ENCODE data around the gene INTS12. TPM values are rescaled to one million over a fixed set of nuclear protein-coding genes. Genes with fewer than 3 reads are reported as not detected.
"Not testable (repeated sequence)": the region's sequence is repeated elsewhere in the genome, so short reads cannot be mapped to it uniquely, and the experiment has no call there.

INTS12 gene
- total RNA-seq, 1 donor from 2014 or later: 17.6 TPM

GRCh38 chr4:105694812-105695211 lies 13.7 kb downstream of the INTS12 start:
- intact Hi-C loops (cut with micrococcal nuclease): not testable (repeated sequence)

DNA sequence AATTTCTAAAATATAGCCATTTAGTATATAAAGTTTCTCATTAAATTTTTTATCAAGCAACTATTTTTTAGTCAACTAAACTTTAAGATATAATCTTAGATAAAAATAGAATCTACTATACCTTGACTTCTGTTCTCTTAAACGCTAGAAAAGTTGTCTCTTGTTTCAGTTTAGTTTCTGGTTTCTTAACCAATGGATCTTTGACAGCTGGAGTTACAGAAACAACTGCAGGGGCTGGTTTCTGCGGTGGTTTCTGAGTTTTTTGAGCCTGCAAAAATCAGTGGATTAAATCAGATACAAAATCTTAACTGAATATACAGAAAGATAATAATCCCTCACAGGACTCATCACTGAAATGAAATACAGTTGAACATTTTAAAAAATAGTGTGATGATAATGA lies 21.9 kb downstream of the INTS12 start:
- intact Hi-C loops (cut with micrococcal nuclease): no loop called here

DNA sequence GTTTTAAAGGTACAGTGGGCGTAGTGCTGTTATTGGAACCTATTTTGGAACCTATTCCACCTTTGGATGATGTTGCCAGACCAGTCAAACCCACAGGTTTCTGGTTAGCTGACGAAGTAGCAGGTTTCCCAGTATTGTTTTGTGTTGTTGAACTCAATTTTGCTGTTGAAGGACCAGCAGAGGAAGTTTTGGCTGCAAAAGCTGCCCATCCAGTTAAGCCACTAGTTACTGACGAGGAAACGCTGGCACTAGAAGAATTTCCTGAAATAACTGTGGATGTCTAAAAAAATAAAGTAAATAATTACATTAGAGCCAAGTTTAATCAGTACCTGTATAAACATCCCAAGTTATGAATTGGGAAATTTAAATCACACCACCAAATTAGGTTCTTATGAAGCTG lies 25.5 kb downstream of the INTS12 start:
- intact Hi-C loops (cut with micrococcal nuclease): no loop called here

DNA sequence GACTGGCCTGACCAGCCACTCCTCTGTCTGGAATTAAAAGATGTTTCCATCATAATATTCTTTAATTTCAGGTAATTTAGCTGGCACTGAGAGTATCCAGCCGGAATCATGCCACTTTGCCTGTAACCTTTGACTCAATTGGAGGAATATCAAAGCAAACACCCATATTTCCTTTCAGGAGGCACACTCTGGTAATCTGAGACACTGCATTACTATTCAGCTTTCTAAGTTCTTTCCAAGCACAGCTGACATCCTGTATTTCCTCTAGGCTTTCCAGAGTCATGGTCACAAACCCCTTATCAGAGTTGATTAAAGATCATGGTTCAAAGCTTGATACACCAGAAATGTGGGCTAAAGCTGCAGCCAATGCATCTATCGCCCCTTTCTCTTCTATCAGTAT lies 29.3 kb downstream of the INTS12 start:
- intact Hi-C loops (cut with micrococcal nuclease): no loop called here

GRCh38 chr4:105677709-105678108 lies 30.8 kb downstream of the INTS12 start:
- intact Hi-C loops (cut with micrococcal nuclease): no loop called here

DNA sequence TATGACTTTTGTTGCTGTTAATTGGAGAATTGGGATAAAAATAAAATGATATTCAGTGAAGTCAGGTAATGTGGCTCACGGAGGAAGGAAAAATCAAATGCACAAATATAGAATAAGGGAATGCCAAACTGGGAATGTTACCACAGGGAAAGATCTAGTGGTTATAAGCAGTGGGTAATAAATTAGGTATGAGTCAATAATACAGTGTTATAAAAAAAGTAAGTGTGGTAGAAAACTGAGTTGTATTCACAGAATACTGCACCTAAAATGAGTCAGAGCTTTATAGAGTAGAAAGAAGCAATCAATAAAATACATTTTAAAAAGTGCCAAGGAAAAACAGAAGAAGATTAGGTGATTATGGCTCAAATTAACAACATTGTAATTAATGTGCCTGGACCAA lies 34.5 kb downstream of the INTS12 start:
- intact Hi-C loops (cut with micrococcal nuclease): no loop called here

DNA sequence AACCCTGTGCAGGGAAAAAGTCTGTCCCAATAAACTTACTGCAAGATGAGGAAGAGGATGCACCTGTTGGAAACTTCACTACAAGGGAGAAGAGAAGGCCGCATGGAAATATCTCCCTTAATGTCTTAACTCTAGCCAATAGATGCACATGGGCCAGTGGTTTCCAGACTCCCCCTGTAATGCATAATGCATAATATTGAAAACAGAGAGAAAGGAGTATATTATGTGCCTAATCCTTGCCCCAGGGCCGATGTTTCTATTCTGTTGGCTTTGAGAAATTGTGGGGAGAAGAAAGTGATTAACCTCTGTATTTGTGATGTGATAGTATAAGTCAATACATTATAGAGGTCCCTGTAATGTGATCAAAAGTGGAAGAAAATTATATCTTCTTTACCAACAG lies 37.2 kb downstream of the INTS12 start:
- intact Hi-C loops (cut with micrococcal nuclease): no loop called here

GRCh38 chr4:105670684-105671083 lies 37.8 kb downstream of the INTS12 start:
- intact Hi-C loops (cut with micrococcal nuclease): no loop called here

GRCh38 chr4:105666693-105667092 lies 41.8 kb downstream of the INTS12 start:
- intact Hi-C loops (cut with micrococcal nuclease): no loop called here

GRCh38 chr4:105662935-105663675 lies 45.4 kb downstream of the INTS12 start:
- intact Hi-C loops (cut with micrococcal nuclease): no loop called here

GRCh38 chr4:105661028-105661427 lies 47.5 kb downstream of the INTS12 start:
- intact Hi-C loops (cut with micrococcal nuclease): no loop called here

DNA sequence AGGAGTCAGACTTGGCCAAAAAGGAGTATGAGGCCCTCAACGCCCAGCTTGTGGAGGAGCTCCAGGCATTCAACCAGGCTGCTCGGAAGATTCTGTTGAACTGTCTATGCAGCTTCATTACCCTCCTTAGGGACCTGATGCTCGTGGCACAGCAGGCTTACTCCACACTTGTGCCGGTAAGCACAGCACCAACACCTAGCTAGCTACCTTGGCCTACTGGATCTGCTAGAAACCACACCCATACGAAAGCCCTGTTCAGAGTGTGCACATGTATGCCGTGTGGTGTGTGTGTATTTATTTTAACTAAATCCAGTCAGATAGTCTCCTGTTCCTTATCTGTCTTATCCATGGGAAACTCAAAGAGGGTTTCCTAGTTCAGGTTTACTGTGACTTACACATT lies 49.3 kb downstream of the INTS12 start:
- intact Hi-C loops (cut with micrococcal nuclease): no loop called here

GRCh38 chr4:105657117-105657765 lies 51.2 kb downstream of the INTS12 start:
- intact Hi-C loops (cut with micrococcal nuclease): no loop called here

DNA sequence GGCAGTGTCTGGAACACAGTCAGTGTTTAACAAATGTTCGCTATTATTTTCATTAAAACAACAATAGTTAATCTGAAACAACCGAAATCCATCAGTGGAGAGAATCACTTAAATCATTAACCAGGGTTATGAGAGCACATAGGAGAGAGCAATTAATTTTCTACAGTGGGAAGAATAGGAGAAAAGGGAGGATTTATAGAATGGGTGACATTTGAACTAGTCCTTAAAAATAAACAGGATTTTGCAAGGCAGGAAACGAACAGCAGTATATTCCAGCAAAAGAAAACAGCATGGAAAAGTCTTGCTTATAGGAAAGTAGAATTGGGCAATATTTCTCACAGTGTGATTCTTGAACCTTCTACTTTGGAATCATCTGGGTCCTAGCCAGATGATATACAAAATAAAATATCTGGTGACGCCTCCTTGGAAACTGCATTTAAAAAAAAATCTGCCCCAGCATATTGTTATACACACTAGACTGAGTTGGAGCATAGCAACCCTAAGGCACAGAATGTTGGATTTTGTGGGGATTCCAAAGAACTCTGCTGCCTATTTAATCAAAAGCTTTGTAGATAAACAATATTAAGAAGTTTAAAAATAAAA lies 56.1 kb downstream of the INTS12 start:
- intact Hi-C loops (cut with micrococcal nuclease): no loop called here

GRCh38 chr4:105651884-105652283 lies 56.6 kb downstream of the INTS12 start:
- intact Hi-C loops (cut with micrococcal nuclease): no loop called here

GRCh38 chr4:105650190-105650589 lies 58.3 kb downstream of the INTS12 start:
- intact Hi-C loops (cut with micrococcal nuclease): no loop called here

GRCh38 chr4:105645440-105645839 lies 63.0 kb downstream of the INTS12 start:
- intact Hi-C loops (cut with micrococcal nuclease): no loop called here

GRCh38 chr4:105644257-105644656 lies 64.2 kb downstream of the INTS12 start:
- intact Hi-C loops (cut with micrococcal nuclease): no loop called here

GRCh38 chr4:105641845-105642244 lies 66.6 kb downstream of the INTS12 start:
- intact Hi-C loops (cut with micrococcal nuclease): no loop called here

- intact Hi-C loops (cut with micrococcal nuclease): no loop called here
Observed at GRCh38 chr4:105637408-105638176, 70.9 kb downstream of the INTS12 start.

DNA sequence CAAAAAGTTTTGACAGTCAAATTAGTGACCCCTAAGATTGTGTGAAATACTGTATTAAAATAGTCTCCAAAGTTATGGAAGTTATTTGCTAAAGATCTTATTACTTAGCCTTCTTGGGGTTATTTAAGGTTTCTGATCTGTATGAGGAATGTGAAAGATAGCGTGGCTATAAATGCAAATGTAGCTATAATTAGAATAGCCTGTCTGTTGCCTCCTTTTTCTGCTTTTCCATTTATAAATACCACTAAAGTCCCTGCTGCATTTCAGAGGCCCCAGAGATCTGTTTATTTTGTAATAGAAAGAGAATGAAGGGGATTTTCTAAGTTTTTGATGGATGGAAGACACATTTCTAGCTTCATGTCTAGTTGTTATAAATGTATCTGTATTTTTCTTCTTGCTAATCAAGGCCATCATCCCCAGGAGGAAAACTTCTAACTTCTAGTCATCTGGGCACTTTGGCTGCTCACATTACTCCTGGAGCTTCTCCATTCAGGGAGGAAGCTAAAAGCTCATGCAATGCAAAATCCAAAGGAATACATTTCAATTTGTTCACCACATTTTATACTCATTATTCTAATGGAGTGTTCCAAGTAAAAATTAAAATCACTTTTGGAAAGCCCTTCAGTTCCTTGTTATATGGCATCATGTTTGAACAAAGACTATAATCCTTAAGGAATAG lies 73.9 kb downstream of the INTS12 start:
- intact Hi-C loops (cut with micrococcal nuclease): no loop called here

Data from T-helper 1 cell treated with Interleukin-12 subunit alpha and Interleukin-12 subunit beta and Interleukin-4 antibody, amounts not matched to agents 30 ng/mL and 1 ng/mL, for 36 hours (primary cell).